Tibial nerve (tissue), 4 donors: Measurements from ENCODE around the gene TMEM253. TPM values are rescaled to one million over a fixed set of nuclear protein-coding genes. Genes with fewer than 3 reads are reported as not detected.

Source experiments
- DNase-seq, 2 donors: peaks; one replicate each; pipeline ENCODE4 v3.0.0-alpha.2; 2019; ENCODE audit warnings: low spot score in 2 of 2
- H3K27ac ChIP-seq, 4 donors: fragments of 200-600 bp; sonication (generic) in 3 of 4; one replicate each; pipeline ENCODE4 v1.5.1; 2017 to 2019; ENCODE audit warnings: mild to moderate bottlenecking in 1 of 4
- H3K27me3 ChIP-seq, 2 donors: fragments of 200-600 bp; sonication (generic) in 1 of 2; one replicate each; pipeline versions ENCODE4 v1.5.1 to v1.6.0; 2017 to 2019
- H3K36me3 ChIP-seq, 3 donors: fragments of 200-600 bp; sonication (generic); one replicate each; pipeline ENCODE4 v1.5.1; 2018 to 2019
- H3K4me1 ChIP-seq, 4 donors: fragments of 200-600 bp; sonication (generic) in 3 of 4; one replicate each; pipeline ENCODE4 v1.5.1; 2017 to 2019
- H3K4me3 ChIP-seq, 4 donors: fragments of 200-600 bp; sonication (generic) in 3 of 4; one replicate each; pipeline ENCODE4 v1.5.1; 2017 to 2019; ENCODE audit warnings: mild to moderate bottlenecking in 1 of 4, moderate library complexity in 1 of 4
- H3K9me3 ChIP-seq, 4 donors: fragments of 200-600 bp; sonication (generic) in 3 of 4; one replicate each; pipeline ENCODE4 v1.5.1; 2017 to 2019
- CTCF ChIP-seq, 5 experiments: fragments of 200-600 bp in 3 of 5; fragments of 450-650 bp in 2 of 5; sonication (generic) in 3 of 5; IDR thresholded peaks; one replicate each; pipeline ENCODE4 v1.5.1; 2016 to 2019; ENCODE audit warnings: antibody characterized with exemption in 5 of 5, mild to moderate bottlenecking in 3 of 5, moderate library complexity in 2 of 5
- EP300 ChIP-seq, 2 donors: sonication (generic); formaldehyde crosslinking; IDR thresholded peaks; one replicate each; pipeline ENCODE4 v1.6.1; 2017; ENCODE audit warnings: antibody characterized with exemption in 2 of 2, mild to moderate bottlenecking in 1 of 2
- POLR2A ChIP-seq, 2 donors: fragments of 450-650 bp; IDR thresholded peaks; one replicate each; pipeline ENCODE4 v1.6.1; 2017; ENCODE audit warnings: antibody characterized with exemption in 2 of 2, mild to moderate bottlenecking in 2 of 2, moderate library complexity in 2 of 2
- WGBS, 2 donors: methylation state at CpG; one replicate each; pipeline ENCODE4 v1.1.5; 2018; 5-methylcytosine and 5-hydroxymethylcytosine counted together
- total RNA-seq, 4 donors: library from RNA; depleted of rRNA; stranded (reverse); fragments of >200 nt; gene quantifications; one replicate each; pipeline ENCODE4 v1.1.0, GENCODE V29; 2016

Gene TMEM253
- under 1 TPM in 2 of 4 donors, not detected in 2; 0.44 to 0.63 TPM for total RNA-seq

- H3K9me3 ChIP-seq, result no peaks in the 10 kb centered on the region
- peak within 1 kb of the TSS in 3 of 4 donors; percentile 87 to 97 (median 95) for H3K27ac ChIP-seq
- no peaks in the 10 kb centered on the region for H3K27me3 ChIP-seq
- no peak for TF ChIP-seq CTCF (IDR thresholded peaks at IDR 0.05)
- H3K36me3 ChIP-seq, result no peaks in the 10 kb centered on the region
- no peak for DNase-seq
- 77 to 80% methylated on average over 5 of the region's 5 CpGs for WGBS, 2 donors
- H3K4me1 ChIP-seq, result peaks cover 0 to 63% (median 33%) of the 10 kb centered on the region in 4 donors
- no peak within 1 kb of the TSS for H3K4me3 ChIP-seq
These were observed at the start of gene TMEM253 for GRCh38 chr14:21100931-21101330. TSS of gene TMEM253 (plus strand) at chr14:21101066. CDS start at chr14:21101344, 278 bp downstream.

GRCh38 chr14:21053184-21054122, 47.4 kb upstream of the TMEM253 start:
- H3K4me1 ChIP-seq, result peaks cover 0 to 28% (median 3%) of the 10 kb centered on the region in 4 donors
- no peak overlapping the region for H3K27ac ChIP-seq
- TF ChIP-seq CTCF (IDR thresholded peaks at IDR 0.05) (no peak), POLR2A (IDR thresholded peaks at IDR 0.05) (no peak), EP300 (IDR thresholded peaks at IDR 0.05) (no peak)
- H3K9me3 ChIP-seq, result no peaks in the 10 kb centered on the region
- no peaks in the 10 kb centered on the region for H3K27me3 ChIP-seq
- WGBS, 2 donors, result 89% methylated on average over 20 of the region's 20 CpGs
- no peak for DNase-seq
- H3K4me3 ChIP-seq, result no peak overlapping the region
- H3K36me3 ChIP-seq, result no peaks in the 10 kb centered on the region

GRCh38 chr14:21054123-21054767, 46.6 kb upstream of the TMEM253 start:
- Histone ChIP-seq H3K27me3 (no peaks in the 10 kb centered on the region), H3K4me1 (peaks cover 0 to 36% (median 4%) of the 10 kb centered on the region in 4 donors), H3K9me3 (no peaks in the 10 kb centered on the region), H3K36me3 (no peaks in the 10 kb centered on the region), H3K27ac (no peak overlapping the region), H3K4me3 (no peak overlapping the region)
- no peak for DNase-seq
- no peak for TF ChIP-seq EP300 (IDR thresholded peaks at IDR 0.05)
- TF ChIP-seq CTCF (IDR thresholded peaks at IDR 0.05), result no peak
- no peak for TF ChIP-seq POLR2A (IDR thresholded peaks at IDR 0.05)
- 60 to 78% methylated on average over 3 of the region's 3 CpGs for WGBS, 2 donors

- TF ChIP-seq CTCF (IDR thresholded peaks at IDR 0.05) (no peak), POLR2A (IDR thresholded peaks at IDR 0.05) (no peak), EP300 (IDR thresholded peaks at IDR 0.05) (no peak)
- WGBS, 2 donors, result 83 to 91% methylated on average over 4 of the region's 4 CpGs
These were observed 46.1 kb upstream of the TMEM253 start for GRCh38 chr14:21054768-21055145.

More at GRCh38 chr14:21054768-21055145, 46.1 kb upstream of the TMEM253 start:
- no peaks in the 10 kb centered on the region for H3K9me3 ChIP-seq
- no peak overlapping the region for H3K4me3 ChIP-seq
- H3K27me3 ChIP-seq, result no peaks in the 10 kb centered on the region
- H3K36me3 ChIP-seq, result no peaks in the 10 kb centered on the region
- DNase-seq, result no peak
- peaks cover 0 to 40% (median 4%) of the 10 kb centered on the region in 4 donors for H3K4me1 ChIP-seq
- H3K27ac ChIP-seq, result no peak overlapping the region
